Endothelial cell (in vitro differentiated cells): ENCODE results near the gene MACROD2. TPM values are rescaled to one million over a fixed set of nuclear protein-coding genes. Genes with fewer than 3 reads are reported as not detected.

ENCODE experiments used
- DNase-seq: peaks from one replicate; pipeline ENCODE4 v3.0.0; 2021; ENCODE audit warnings: low spot score
- H3K27ac Mint-ChIP-seq: one replicate; pipeline ENCODE4 v1.8.0; 2021; ENCODE audit warnings: mixed read lengths, inconsistent platforms; ENCODE audit not compliant: unreplicated experiment
- H3K27me3 Mint-ChIP-seq: one replicate; pipeline ENCODE4 v1.8.0; 2021; ENCODE audit warnings: mild to moderate bottlenecking, moderate library complexity, mixed read lengths, inconsistent platforms; ENCODE audit not compliant: unreplicated experiment
- H3K36me3 Mint-ChIP-seq: one replicate; pipeline ENCODE4 v1.8.0; 2021; ENCODE audit warnings: mild to moderate bottlenecking, low read depth, mixed read lengths, inconsistent platforms; ENCODE audit not compliant: unreplicated experiment
- H3K4me1 Mint-ChIP-seq: one replicate; pipeline ENCODE4 v1.8.0; 2021; ENCODE audit warnings: mild to moderate bottlenecking, mixed read lengths, inconsistent platforms; ENCODE audit not compliant: unreplicated experiment
- H3K4me3 Mint-ChIP-seq: one replicate; pipeline ENCODE4 v1.8.0; 2021; ENCODE audit warnings: mild to moderate bottlenecking, mixed read lengths, inconsistent platforms; ENCODE audit not compliant: unreplicated experiment
- H3K9me3 Mint-ChIP-seq: one replicate; pipeline ENCODE4 v1.8.0; 2021; ENCODE audit warnings: mixed read lengths, inconsistent platforms; ENCODE audit not compliant: unreplicated experiment
- CTCF ChIP-seq: fragments of 200-600 bp; sonication (generic); IDR thresholded peaks from one replicate; pipeline ENCODE4 v1.5.0; 2021; ENCODE audit warnings: antibody characterized with exemption; ENCODE audit not compliant: unreplicated experiment
- total RNA-seq: library from RNA; stranded (reverse); fragmentation: NEBNext Ultra II Directional; extraction: Animal tissue kit (Norgen Biotek cat#: 25700); gene quantifications from one replicate; pipeline ENCODE4 v1.2.1, GENCODE V29; 2021; ENCODE audit not compliant: unreplicated experiment

The MACROD2 gene
- total RNA-seq, 1 donor from 2014 or later, result 6.4 TPM

GRCh38 chr20:14918281-14918680 lies 923.0 kb downstream of the MACROD2 start:
- H3K36me3 Mint-ChIP-seq, result no peaks in the 10 kb centered on the region
- no peak for TF ChIP-seq CTCF
- H3K4me3 Mint-ChIP-seq, result no peak overlapping the region
- H3K9me3 Mint-ChIP-seq, result no peaks in the 10 kb centered on the region
- no peak overlapping the region for H3K27ac Mint-ChIP-seq
- DNase-seq, result no peak
- no peaks in the 10 kb centered on the region for H3K27me3 Mint-ChIP-seq
- H3K4me1 Mint-ChIP-seq, result peaks cover 11% of the 10 kb centered on the region

DNA sequence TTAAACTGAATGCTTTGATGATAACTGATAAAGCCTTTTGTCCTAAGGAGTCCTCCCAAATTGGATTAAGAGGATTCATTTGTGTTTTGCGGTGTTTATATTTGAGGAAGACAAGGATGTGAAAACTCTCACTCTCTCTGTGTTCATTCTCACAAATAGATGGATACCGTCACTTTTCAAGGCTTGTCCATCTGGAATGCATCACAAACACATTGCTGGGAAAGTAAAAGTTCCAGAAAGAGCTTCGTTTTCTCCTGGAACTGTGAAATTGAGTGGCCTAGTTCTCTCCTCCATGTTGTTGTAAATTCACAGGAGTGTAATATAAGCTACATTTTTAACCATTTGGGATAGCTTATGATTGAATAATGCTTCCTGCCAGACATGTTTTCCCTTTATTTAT lies 923.7 kb downstream of the MACROD2 start:
- no peaks in the 10 kb centered on the region for H3K27me3 Mint-ChIP-seq
- no peak overlapping the region for H3K27ac Mint-ChIP-seq
- H3K36me3 Mint-ChIP-seq, result no peaks in the 10 kb centered on the region
- H3K4me1 Mint-ChIP-seq, result peaks cover 11% of the 10 kb centered on the region
- DNase-seq, result no peak
- no peak overlapping the region for H3K4me3 Mint-ChIP-seq
- TF ChIP-seq CTCF, result no peak
- H3K9me3 Mint-ChIP-seq, result no peaks in the 10 kb centered on the region

DNA sequence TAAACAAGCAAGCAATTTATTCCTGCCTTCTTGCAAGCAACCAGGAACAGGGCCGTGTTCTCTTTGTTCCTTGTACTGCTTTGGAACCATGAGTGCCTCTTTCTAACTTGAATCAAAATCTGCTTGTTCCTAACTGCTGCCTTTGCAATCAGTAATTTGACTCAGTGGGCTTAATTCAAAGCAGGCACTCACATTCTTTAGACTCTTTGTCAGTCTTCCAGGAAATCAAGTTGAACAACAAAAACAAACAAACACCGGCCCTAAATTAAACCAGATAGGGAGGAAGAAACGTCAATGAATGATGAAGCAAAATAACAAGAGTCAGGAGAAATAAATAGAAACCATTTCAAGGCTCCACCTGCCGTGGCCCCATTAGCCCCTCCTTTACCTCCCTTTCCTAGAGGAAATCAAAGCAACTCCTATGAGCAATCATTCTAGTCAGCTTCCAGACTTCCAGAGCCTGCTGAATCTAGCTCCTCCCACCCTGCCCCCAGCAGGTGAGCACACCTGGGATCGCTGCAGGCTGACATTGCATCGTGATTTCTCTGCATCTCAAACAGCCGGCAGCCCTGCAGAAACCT lies 924.3 kb downstream of the MACROD2 start:
- no peak for DNase-seq
- H3K4me3 Mint-ChIP-seq, result no peak overlapping the region
- no peak overlapping the region for H3K27ac Mint-ChIP-seq
- H3K36me3 Mint-ChIP-seq, result no peaks in the 10 kb centered on the region
- peaks cover 13% of the 10 kb centered on the region for H3K4me1 Mint-ChIP-seq
- no peak for TF ChIP-seq CTCF
- H3K27me3 Mint-ChIP-seq, result no peaks in the 10 kb centered on the region
- no peaks in the 10 kb centered on the region for H3K9me3 Mint-ChIP-seq

- no peaks in the 10 kb centered on the region for H3K9me3 Mint-ChIP-seq
- no peaks in the 10 kb centered on the region for H3K36me3 Mint-ChIP-seq
- TF ChIP-seq CTCF, result no peak
- H3K4me3 Mint-ChIP-seq, result no peak overlapping the region
- no peak for DNase-seq
- no peaks in the 10 kb centered on the region for H3K27me3 Mint-ChIP-seq
- H3K4me1 Mint-ChIP-seq, result peaks cover 23% of the 10 kb centered on the region
- H3K27ac Mint-ChIP-seq, result no peak overlapping the region
These were observed 926.2 kb downstream of the MACROD2 start for GRCh38 chr20:14921513-14921912.

DNA sequence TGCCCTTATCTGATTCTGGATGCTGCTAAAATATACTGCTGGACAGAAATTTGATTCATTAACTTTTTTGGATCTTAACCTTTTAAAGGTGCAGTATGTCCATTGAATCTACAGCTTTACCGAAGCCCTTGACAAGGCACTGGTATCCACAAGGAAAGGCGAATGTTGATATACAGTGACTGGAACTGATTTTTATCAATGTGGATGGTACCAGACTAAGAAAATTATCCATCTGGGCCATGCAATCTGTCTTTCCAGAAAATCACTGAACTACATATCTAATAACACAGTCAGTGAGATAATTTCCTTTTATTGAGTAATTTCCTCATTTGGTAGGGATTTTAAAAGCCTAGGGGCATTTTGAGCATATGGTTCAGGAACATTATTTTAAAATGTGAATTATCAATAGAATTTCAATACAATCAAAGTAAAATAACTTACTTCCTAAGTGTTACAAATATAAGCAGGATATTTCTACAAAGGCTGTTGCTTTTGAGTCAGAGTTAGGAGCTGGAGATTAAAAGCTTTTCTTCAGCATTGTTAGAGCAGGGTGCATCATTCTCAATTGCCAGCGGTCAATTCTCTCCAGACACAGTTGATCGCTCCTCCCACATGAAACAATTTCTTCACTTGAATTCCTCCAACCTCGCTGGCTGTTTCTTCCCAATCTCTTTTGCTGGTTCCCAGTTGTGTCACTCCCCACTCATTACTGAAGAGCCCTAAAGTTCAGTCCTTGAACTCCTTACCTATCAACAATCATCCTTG lies 927.4 kb downstream of the MACROD2 start:
- Mint-ChIP-seq H3K9me3 (no peaks in the 10 kb centered on the region), H3K4me1 (peaks cover 23% of the 10 kb centered on the region), H3K36me3 (no peaks in the 10 kb centered on the region), H3K27me3 (no peaks in the 10 kb centered on the region), H3K4me3 (no peak overlapping the region), H3K27ac (no peak overlapping the region)
- no peak for TF ChIP-seq CTCF
- DNase-seq, result no peak
